ENCODE results near the gene AGBL4. TPM values are rescaled to one million over a fixed set of nuclear protein-coding genes. Genes with fewer than 3 reads are reported as not detected.
"Not testable (repeated sequence)": the region's sequence is repeated elsewhere in the genome, so short reads cannot be mapped to it uniquely, and the experiment has no call there.

The AGBL4 gene
- not detected for total RNA-seq

DNA sequence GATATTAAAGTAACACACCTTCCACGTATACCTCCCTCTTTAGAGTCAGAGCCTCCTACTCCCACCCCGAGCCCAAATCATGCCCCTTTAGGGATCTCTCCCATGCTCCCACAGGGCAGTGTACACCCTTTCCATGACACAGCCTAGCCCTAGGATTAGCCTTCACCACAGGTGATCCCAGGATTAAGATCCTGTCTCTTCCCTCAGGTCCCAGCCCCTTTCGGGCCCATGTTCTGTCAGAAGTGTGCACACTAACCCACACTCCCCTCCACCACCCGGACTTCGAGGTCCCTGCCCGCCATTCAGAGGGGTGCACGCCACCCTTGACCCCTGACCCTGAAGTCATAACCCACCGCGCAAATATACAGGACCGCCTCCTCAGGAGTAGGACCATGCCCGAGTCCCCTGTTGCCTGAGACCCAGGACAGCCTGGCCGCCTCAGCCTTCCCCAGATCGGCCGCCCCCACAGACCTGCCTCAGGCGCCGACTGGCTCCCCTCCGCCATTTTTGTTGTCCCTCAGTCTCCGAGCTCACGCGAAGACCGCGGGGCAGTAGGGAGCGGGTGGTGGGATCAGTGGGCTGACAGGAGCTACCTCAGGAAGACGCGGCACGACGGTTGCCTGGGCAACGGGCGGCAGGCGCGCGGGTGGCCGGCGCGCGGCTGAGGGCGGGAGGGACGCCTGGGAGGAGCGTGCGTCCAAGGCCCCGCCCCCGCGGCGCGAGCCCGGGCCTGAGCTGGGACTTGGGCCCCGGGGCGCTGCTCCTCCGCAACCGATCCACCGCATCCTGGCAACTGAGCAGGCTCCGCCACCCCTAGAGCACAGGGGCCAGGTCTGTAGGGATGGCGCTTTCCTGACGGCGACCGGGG lies at the start of gene AGBL4:
Gene AGBL4 (minus strand): TSS at position 663 of the 868 bp plus-strand sequence.
- peak; percentile 69 for DNase-seq

DNA sequence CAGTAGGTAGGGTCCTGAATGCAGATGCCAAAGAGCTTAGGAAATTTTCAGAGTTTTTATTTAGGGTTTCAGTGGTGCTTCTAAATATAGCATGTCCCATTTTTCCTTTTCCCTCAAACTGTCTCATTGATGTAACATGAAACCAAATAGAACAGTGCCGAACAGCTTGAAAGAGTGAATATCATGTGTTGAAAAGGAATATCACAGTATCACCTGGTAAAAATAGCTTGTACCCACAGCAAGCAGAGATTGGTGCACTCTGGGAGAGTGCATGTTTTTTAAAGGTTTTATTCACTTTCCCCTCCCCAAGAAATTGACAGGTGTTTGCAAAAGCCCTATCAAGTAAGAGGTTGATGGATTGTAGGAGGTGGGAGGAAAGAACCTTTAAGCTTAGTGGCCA lies 43.1 kb upstream of the AGBL4 start:
- no peak for DNase-seq

DNA sequence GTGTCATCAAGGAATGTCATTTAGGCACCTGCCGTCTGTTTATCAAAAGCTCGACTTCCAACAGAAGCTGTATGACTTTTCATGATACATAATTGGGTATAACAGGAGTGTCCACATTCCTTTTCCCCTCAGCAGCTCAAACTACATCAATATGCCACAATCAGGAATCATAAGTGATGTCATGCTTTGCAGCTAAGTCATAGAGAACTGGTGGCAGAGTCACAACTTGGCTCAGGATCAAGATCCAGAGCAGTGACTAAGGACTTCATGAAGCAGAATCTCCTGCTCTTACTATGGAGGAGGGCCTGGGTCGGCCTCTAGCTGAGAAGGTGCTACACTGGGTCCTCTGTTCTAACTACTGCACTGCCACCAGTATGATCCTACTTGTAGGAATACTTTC lies 36.5 kb upstream of the AGBL4 start:
- no peak for DNase-seq

DNA sequence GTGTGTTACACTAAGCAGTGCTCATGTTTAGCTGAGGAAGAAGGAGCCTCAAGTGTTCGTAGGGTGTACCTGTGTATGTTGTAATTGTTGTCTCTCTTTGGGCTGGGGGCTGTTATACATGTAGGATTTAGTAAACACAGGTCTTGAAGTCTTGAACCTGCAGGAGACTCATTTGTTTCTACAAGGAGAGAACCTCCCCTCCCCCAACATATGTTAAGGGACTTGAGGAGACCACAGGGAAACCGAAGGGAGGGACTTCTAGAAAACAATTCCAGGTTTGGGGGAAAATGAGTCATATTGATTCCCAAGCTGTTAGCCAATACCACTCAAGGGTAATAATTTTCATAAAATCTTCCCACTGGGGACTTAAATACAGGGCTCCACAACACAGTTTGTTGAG lies 25.0 kb upstream of the AGBL4 start:
- DNase-seq, result no peak

DNA sequence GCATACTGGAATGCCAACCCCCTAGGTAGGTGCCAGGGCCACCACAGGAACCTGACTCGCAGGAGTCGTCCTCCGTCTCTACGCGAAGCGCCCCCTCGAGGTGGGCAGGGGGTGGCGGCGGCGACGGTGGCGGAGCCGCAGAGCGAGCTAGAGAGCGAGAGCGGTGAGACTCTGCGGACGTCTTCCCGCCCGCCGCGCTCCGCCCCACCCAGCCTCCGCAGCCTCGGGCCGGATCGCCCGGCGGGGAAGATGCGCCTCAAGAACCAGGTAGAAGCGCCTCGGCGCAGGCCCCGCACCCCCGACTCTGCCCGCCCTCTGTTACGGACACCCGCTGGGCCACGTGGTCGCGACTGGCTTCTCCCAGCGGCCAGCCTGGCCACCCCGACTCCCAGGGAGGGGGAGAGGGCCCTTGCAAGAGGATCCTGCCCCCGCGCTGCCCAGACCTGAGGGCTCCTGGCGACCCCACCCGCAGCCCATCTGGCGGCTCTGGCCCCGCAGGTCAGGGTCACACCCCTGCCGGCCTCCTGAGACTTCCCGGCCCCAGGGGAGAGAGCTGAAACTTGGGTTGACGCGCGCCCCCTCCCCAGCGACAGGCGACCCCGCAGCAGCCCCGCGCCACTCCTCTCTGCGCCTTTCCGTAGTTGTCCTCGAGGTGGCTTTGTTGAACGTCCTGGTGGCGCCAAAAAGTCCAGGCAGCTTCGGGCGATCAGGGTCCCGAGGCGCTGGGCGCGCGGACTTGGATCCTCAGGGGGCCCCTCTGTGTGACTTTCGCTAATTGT lies 24.4 kb upstream of the AGBL4 start:
- peak; percentile 5 for DNase-seq

DNA sequence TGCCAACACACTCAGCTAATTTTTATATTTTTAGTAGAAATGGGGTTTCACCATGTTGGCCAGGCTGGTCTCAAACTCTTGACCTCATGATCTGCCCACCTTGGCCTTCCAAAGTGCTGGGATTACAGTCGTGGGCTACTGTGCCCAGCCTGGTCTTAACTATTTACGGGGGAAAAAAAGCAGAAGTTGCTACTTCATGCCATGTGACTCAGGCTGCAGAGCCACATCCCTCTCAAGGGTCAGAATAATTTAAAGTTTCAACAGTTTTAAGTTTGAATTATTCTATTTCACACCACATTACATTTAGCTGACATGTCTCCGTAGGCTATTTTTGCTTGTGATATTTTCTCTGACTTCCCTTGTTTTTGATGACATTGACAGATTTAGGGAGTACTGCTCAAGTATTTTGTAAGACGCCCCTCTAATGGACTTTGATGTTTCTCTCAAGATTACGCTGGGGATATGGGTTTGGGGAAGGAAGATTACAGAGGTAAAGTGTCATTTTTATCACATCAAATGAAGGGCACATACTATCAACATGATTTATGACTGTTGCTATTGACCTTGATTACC lies 14.6 kb upstream of the AGBL4 start:
- no peak for DNase-seq

DNA sequence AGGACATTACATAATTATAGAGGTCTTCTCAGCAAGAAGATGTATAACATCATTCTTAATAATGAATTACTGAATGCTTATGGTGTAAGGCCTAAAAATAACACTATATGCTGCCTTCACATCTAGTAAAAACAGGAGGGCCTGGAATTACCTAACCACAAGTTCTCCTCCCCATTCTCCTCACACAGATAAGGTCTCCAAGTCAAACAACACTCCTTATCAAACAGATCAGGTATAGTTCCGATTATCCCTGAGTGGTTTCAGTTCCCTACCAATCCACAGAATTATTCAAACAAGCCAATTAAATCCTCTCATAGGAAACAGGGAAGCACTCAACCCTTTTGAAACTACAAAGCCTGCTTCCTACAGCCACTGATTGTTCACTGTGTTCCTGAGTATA lies 4.0 kb upstream of the AGBL4 start:
- no peak for DNase-seq

DNA sequence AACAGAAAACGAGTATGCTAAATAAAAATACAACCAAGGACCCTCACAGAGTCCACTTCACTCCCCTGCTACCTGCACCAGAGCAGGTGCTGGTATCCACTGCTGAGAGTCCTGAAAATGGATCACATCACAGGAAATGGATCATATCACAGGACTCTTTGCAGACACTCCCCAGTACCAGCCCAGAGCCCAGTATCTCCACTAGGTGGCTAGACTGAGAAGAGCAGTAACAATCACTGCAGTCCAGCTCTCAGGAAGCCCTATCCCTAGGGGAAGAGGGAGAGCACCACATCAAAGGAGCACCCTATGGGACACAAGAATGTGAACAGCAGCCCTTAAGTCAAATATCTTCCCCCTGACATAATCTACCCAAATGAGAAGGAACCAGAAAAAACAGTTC lies 28.0 kb downstream of the AGBL4 start:
- no peak for DNase-seq

DNA sequence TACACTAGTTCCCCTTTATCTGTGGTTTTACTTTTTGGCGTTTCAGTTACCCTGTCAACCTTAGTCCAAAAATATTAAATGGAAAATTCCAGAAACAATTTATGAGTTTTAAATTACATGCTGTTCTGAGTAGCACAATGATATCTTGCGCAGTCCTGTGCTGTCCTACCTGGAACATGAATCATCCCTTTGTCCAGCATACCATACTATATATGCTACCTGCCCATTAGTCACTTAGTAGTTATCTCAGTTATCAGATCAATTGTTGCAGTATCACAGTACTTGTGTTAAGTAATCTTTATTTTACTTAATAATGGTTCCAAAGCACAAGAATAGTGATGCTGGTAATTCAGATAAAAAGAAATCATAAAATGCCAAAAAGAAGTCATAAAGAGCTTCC lies 52.7 kb downstream of the AGBL4 start:
- DNase-seq, result no peak

DNA sequence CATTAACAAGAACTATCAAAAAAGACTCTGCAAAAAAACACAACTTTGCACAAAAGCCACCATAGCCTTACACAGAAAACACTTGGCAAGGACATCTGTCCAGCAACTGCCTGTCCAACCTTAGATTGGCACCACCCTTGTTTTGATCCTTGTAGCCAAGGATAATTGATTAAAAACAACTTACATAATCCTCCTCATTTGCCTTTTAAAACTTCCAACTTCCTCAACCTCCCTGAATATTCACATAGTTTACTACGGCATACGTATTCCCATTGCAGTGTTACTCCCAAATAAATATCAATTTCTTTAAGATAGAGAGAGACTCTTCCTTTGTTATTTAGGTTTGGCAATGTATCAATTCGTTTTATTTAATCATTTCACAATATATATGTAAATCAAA lies 72.4 kb downstream of the AGBL4 start:
- no peak for DNase-seq

DNA sequence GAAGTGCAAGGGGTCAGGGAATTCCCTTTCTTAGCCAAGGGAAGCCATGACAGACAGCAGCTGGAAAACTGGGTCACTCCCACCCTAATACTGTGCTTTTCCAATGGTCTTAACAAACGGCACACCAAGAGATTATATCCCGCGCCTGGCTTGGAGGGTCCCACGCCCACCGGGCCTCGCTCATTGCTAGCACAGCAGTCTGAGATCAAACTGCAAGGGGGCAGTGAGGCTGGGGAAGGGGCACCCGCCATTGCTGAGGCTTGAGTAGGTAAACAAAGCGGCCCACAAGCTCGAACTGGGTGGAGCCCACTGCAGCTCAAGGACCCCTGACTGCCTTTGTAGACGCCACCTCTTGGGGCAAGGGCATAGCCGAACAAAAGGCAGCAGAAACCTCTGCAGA lies 108.5 kb downstream of the AGBL4 start:
- DNase-seq, result not testable (repeated sequence)

DNA sequence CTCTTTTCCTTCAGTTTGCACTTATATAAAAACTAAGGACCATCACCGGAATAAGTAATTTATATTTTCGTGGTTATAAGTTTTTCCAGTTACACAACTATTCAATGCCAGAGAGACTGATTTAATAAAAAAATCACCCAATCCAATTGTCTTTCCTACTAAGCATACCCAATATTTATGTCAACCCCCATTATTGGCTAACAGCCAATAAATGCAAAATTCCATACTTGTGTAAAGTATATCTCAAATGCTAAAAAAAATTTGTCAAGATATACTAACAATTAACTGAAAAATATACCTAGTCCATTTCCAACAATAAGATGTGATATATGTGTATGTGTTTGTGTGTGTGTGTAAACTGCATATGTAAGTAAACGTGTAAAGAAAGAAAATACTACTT lies 117.4 kb downstream of the AGBL4 start:
- no peak for DNase-seq

DNA sequence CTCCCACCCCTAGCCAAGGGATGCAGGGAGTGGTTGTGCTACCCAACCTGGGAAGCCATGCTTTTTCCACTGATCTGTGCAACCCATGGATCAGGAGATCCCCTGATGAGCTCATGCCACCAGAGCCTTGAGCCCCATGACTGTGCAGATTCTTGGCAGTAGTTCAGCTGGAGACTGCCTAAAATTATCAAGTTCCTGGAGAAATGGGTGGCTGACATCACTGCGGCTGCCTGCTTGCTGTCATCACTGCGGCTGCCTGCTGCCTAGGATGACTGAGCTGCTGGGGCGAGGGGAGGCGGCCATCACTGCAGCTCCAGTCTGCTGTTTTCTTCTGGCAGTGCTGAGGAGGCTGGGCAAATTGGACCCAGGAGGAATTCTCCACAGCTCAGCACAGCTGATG lies 159.2 kb downstream of the AGBL4 start:
- no peak for DNase-seq

DNA sequence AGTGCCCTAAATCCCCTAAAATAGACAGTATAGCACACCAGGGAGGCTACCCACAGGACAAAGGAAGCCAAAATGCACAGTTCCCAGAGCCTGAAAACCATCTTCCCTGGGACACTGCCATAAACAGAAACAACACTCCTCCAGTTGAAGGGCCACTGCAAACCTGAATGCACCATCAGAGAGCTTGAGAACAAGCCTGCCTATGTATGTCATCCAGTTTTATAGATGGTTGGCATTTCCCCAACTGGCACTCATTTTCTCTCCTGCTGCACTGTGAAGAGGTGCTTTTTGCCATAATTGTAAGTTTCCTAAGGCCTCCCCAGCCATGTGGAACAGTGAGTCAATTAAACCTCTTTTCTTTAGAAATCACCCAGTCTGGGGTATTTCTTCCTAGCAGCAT lies 169.0 kb downstream of the AGBL4 start:
- no peak for DNase-seq

DNA sequence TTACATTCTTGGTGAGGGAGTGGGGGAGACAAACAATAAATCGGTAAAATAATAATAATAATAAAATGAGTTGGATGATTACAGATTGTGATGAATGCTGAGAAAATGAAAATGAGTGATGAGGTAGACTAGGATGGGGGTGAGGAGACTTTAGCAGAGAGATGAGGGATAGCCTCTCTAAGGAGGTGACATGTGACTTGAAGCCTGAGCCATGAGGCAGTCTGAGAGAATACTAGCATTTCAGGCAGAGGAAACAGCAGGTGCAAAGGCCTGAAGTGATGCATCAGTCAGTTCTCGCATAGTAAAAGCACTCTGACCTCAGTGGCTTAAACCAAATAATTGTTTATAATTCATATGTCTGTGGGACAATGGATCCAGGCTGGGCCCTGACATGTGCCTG lies 181.2 kb downstream of the AGBL4 start:
- DNase-seq, result no peak

DNA sequence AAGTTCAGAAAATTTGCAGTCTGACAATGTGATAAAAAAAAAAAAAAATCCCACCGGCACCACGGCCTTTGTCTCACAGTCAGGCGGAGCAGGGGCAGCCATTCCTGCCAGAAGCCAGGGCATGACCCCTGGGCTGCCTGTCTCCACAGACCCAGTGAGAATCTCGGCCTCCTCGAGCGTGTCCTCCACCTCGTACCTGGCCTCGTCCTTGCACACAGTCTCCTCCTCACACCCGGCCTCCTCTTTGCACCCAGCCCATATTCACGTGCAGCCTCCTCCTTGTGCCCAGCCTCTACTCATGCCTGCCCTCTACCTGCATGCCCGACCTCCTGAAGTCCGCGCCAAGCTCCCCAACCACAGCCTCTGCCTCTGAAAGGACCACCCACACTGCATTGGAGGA lies 182.0 kb downstream of the AGBL4 start:
- no peak for DNase-seq

DNA sequence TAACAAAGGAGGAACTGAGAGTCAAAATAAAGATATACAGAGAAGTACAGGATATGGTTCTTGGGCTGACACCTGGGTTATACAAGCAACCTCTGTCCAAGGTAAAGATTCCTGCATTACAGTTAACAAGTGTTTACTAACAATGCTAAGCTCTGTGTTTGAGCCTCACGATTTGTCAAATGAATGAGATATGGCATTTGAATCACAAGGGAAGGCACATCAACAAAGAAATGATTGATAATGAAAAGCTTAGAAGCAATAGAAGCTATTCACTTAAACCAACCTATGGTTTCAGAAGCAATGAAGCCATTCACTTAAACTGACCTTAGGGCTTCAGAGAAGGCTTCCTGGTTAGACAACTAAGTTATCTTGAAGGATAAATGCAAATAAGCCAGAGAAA lies 199.5 kb downstream of the AGBL4 start:
- DNase-seq, result no peak

DNA sequence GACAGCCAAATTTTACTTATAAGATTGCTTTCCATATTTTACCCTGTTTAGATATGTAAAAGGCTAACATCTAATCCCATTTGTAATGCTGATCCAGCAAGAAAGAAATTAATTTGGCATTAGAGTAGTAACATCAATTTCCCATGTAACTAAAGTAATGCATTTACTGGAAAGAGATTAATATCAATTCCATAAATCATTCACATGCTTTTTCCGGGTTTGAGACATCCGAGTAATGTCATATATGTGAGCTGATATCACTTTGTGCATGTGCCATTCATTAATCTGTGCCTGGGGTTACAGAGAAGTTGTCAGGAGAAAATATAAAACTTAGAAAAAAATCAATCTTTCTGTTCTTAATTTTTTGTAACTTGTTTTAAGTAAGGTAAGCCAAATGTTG lies 206.1 kb downstream of the AGBL4 start:
- no peak for DNase-seq

DNA sequence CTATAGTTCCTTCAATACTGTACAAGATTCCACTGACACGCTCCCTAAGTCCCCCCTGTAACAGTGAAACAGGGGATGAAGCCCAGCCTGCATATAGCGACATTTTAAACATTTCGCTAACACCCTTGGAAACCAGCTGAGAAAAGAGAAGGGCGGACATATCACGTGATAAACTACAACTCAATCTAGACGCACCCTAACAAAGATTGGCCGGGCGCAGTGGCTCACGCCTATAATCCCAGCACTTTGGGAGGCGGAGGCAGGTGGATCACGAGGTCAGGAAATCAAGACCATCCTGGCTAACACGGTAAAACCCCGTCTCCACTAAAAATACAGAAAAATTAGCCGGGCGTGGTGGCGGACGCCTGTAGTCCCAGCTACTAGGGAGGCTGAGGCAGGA lies 236.7 kb downstream of the AGBL4 start:
- not testable (repeated sequence) for DNase-seq

DNA sequence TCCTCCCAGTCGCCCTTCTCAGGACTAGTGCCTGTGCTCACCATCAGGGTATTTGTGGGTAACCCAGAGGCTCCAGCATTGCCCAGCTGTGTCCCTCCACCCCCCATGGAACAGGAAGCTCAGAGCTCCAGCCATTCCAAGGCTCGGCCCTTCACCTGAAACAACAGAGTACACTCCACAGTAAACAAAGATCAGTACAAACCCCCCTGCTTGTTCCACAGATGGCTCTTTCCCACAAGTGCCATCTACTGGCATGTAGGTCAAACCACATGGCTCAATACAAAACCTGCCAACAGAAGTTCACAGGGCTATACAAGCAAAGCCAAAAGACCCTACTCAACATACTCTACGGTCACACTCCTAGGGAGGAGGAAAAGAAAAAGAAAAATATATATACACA lies 258.7 kb downstream of the AGBL4 start:
- no peak for DNase-seq

DNA sequence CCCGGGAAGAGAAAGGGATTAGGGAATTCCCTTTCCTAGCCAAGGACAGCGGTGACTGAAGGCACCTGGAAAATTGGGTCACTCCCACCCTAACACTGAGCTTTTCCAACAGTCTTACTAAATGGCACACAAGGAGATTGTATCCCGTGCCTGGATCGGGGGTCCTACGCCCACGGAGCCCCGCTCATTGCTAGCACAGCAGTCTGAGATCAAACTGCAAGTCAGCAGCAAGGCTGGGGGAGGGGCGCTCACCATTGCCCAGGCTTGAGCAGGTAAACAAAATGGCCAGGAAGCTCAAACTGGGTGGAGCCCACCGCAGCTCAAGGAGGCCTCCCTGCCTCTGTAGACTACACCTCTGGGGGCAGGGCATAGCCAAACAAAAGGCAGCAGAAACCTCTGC lies 285.6 kb downstream of the AGBL4 start:
- not testable (repeated sequence) for DNase-seq

DNA sequence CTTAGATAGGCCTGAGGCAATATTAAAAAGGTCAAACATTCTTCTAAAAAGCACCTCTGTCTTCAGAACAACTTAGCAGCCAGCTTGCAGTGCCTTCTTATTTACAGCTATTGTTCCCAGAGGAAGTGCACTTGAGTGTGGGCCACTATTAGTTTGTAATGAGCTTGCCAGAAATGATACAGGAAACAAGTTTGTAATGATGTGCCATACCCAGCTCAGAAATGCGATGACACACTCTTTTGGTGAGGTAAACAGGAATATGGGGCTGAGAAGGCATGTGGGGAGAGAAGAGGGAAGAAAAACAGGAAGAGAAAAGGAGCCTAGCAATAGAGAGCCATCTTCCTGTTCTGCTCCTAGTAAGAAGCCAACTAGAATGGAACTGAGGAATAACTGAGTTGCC lies 295.4 kb downstream of the AGBL4 start:
- DNase-seq, result no peak

DNA sequence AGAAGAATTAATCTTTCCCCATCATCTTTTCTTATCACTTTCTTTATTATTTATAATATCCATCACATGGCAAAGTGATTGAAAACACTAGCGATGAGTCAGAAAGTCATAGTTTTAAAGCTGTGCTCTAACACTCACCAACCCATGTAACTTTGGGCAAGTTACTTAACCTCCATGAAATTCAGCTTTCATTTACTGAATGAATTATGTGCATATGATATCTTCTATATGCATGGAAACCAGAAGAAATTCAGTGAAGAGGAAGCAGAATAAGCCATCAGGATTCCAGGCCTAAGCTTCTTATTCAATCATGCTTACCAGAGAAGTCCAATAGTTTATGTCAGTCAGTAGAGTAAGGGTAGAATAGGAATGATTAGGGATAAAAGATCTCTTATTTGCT lies 300.1 kb downstream of the AGBL4 start:
- DNase-seq, result no peak

All from tongue (tissue), 2 donors.